Loucy (cell line): ENCODE measurements around the gene SLC9A9.

Source experiments
- H2AFZ ChIP-seq: fragments of 200-600 bp; sonication (generic); 2 replicates; pipeline ENCODE4 v1.6.0; 2016; ENCODE audit warnings: antibody characterized with exemption, mild to moderate bottlenecking, low read length, moderate library complexity
- H3F3A ChIP-seq: fragments of 200-600 bp; 2 replicates; pipeline ENCODE4 v1.6.0; 2016; ENCODE audit warnings: antibody characterized with exemption, low read depth, mild to moderate bottlenecking
- H3K27me3 ChIP-seq: fragments of 200-600 bp; sonication (generic); 2 replicates; pipeline ENCODE4 v1.6.1; 2014; ENCODE audit warnings: low read length, mild to moderate bottlenecking; ENCODE audit not compliant: insufficient read depth, poor library complexity, severe bottlenecking
- H3K36me3 ChIP-seq: fragments of 200-600 bp; sonication (generic); 2 replicates; pipeline ENCODE4 v1.6.1; 2016; ENCODE audit warnings: low read length; ENCODE audit not compliant: insufficient read depth
- H3K4me1 ChIP-seq: fragments of 200-600 bp; sonication (generic); 2 replicates; pipeline ENCODE4 v1.5.1; 2014; ENCODE audit warnings: low read length, mild to moderate bottlenecking; ENCODE audit not compliant: insufficient read depth, poor library complexity, severe bottlenecking
- H3K4me2 ChIP-seq: fragments of 200-600 bp; sonication (generic); 2 replicates; pipeline ENCODE4 v1.6.0; 2014; ENCODE audit warnings: antibody characterized with exemption, low read length, low read depth, mild to moderate bottlenecking; ENCODE audit not compliant: poor library complexity, severe bottlenecking
- H3K4me3 ChIP-seq: fragments of 200-600 bp; sonication (generic); 2 replicates; pipeline ENCODE4 v1.5.1; 2014; ENCODE audit warnings: low read length, mild to moderate bottlenecking, mixed read lengths; ENCODE audit not compliant: poor library complexity, severe bottlenecking
- H3K79me2 ChIP-seq: fragments of 200-600 bp; sonication (generic); 2 replicates; pipeline ENCODE4 v1.6.1; 2014; ENCODE audit warnings: low read length; ENCODE audit not compliant: insufficient read depth
- H3K9ac ChIP-seq: fragments of 200-600 bp; sonication (generic); 2 replicates; pipeline ENCODE4 v1.6.0; 2014; ENCODE audit warnings: mild to moderate bottlenecking, low read depth, low read length, moderate library complexity; ENCODE audit not compliant: poor library complexity, severe bottlenecking
- H3K9me2 ChIP-seq: fragments of 200-600 bp; sonication (generic); replicated peaks from 2 replicates; pipeline ENCODE4 v1.6.1; 2016; ENCODE audit warnings: low read depth, low read length, mixed read lengths
- H3K9me3 ChIP-seq: fragments of 200-600 bp; sonication (generic); 2 replicates; pipeline ENCODE4 v1.6.1; 2014; ENCODE audit warnings: mild to moderate bottlenecking, antibody characterized with exemption, low read length, low read depth; ENCODE audit not compliant: insufficient read depth
- H4K20me1 ChIP-seq: fragments of 200-600 bp; sonication (generic); 2 replicates; pipeline ENCODE4 v1.6.0; 2014; ENCODE audit warnings: antibody characterized with exemption, low read length, mild to moderate bottlenecking; ENCODE audit not compliant: insufficient read depth, poor library complexity, severe bottlenecking
- EZH2phosphoT487 ChIP-seq: fragments of 200-600 bp; IDR thresholded peaks from 2 replicates; pipeline ENCODE4 v1.6.1; 2018; ENCODE audit warnings: antibody characterized with exemption, mild to moderate bottlenecking, moderate library complexity, borderline replicate concordance
- TF ChIP-seq, protein P1 (sequence below): fragments of 200-600 bp; sonication (generic); conservative IDR thresholded peaks from 2 replicates; pipeline ENCODE4 v1.5.1; 2014; ENCODE audit warnings: mild to moderate bottlenecking, antibody characterized with exemption, low read length

Gene SLC9A9

DNA sequence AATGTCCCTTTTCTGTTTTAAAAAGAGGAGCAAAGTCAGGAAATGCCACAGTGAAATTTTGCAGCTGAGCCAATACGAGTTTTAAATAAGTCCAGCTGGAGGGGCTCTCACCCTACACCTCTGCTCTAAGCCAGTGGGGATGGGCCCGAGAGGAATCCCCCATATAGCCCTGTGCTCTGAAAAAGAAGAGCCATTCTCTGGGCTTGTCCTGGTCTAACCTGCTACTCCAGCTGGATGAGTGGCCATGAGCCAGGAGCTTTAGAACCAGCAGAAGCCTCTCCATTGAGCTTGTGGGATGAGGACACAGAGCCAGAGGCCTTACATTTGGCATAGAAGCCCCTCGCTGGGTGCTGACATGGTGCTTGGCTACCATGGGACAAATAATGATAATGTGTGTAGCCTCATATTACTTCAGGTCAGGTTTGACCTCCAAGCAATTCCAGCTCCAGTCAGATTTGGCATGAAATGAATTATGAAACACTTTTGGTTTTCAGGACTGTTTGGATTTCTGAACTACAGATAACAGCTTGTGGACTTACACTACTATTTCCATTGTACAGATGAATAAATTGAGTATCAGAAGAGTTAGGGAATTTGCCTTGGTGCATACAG is 556.3 kb downstream of the SLC9A9 start:
- Histone ChIP-seq H2AFZ (no peak overlapping the region), H3K4me2 (no peak overlapping the region), H3K4me3 (no peak overlapping the region), H3K9me2 (no peaks in the 10 kb centered on the region), H3K79me2 (no peaks in the 10 kb centered on the region), H4K20me1 (no peaks in the 10 kb centered on the region), H3K4me1 (peaks cover 6% of the 10 kb centered on the region), H3K9ac (no peak overlapping the region), H3F3A (no peaks in the 10 kb centered on the region), H3K27me3 (no peaks in the 10 kb centered on the region), H3K9me3 (no peaks in the 10 kb centered on the region), H3K36me3 (no peaks in the 10 kb centered on the region)
- TF ChIP-seq, protein P1, sequence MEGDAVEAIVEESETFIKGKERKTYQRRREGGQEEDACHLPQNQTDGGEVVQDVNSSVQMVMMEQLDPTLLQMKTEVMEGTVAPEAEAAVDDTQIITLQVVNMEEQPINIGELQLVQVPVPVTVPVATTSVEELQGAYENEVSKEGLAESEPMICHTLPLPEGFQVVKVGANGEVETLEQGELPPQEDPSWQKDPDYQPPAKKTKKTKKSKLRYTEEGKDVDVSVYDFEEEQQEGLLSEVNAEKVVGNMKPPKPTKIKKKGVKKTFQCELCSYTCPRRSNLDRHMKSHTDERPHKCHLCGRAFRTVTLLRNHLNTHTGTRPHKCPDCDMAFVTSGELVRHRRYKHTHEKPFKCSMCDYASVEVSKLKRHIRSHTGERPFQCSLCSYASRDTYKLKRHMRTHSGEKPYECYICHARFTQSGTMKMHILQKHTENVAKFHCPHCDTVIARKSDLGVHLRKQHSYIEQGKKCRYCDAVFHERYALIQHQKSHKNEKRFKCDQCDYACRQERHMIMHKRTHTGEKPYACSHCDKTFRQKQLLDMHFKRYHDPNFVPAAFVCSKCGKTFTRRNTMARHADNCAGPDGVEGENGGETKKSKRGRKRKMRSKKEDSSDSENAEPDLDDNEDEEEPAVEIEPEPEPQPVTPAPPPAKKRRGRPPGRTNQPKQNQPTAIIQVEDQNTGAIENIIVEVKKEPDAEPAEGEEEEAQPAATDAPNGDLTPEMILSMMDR, result no peak
- TF ChIP-seq EZH2phosphoT487, result no peak

DNA sequence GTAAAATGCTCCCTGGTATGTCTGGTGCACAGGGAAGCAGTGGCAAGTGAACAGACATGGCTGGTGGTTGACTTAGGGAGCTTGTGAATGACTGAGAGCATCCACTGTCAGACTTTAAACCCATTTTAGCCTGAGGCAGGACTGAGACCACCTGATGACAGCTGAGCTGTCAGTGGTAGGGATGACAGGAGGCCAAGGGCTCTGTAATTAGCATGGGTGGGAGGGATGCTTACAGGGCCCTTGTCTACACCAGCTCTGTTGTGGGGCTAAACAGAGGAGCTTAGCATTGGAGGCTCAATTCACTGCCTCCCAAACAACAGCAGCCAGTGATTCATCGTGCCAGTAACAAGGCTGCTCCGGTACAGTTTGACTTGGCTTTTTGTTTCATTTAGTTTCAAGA is 559.3 kb downstream of the SLC9A9 start:
- H4K20me1 ChIP-seq, result no peaks in the 10 kb centered on the region
- H2AFZ ChIP-seq, result no peak overlapping the region
- TF ChIP-seq EZH2phosphoT487, result no peak
- TF ChIP-seq, protein P1, result no peak
- H3K9ac ChIP-seq, result no peak overlapping the region
- H3K79me2 ChIP-seq, result no peaks in the 10 kb centered on the region
- peaks cover under 1% of the 10 kb centered on the region for H3K4me1 ChIP-seq
- no peaks in the 10 kb centered on the region for H3K36me3 ChIP-seq
- H3K27me3 ChIP-seq, result no peaks in the 10 kb centered on the region
- H3K4me3 ChIP-seq, result no peak overlapping the region
- H3K9me3 ChIP-seq, result no peaks in the 10 kb centered on the region
- H3F3A ChIP-seq, result no peaks in the 10 kb centered on the region
- no peak overlapping the region for H3K4me2 ChIP-seq
- H3K9me2 ChIP-seq, result no peaks in the 10 kb centered on the region

GRCh38 chr3:143287403-143287802 is 560.9 kb downstream of the SLC9A9 start:
- H4K20me1 ChIP-seq, result no peaks in the 10 kb centered on the region
- no peaks in the 10 kb centered on the region for H3K9me3 ChIP-seq
- H3K9me2 ChIP-seq, result no peaks in the 10 kb centered on the region
- H3K27me3 ChIP-seq, result no peaks in the 10 kb centered on the region
- H3K4me1 ChIP-seq, result peaks cover 8% of the 10 kb centered on the region
- H3K36me3 ChIP-seq, result no peaks in the 10 kb centered on the region
- no peaks in the 10 kb centered on the region for H3F3A ChIP-seq
- H3K4me3 ChIP-seq, result no peak overlapping the region
- TF ChIP-seq, protein P1, result no peak
- no peak for TF ChIP-seq EZH2phosphoT487
- H3K4me2 ChIP-seq, result no peak overlapping the region
- H3K9ac ChIP-seq, result no peak overlapping the region
- H3K79me2 ChIP-seq, result no peaks in the 10 kb centered on the region
- H2AFZ ChIP-seq, result no peak overlapping the region
